Hepatocyte (in vitro differentiated cells): ENCODE measurements around the gene FMN1.

Experiments used
- EZH2phosphoT487 ChIP-seq: fragments of 200-600 bp; sonication (generic); IDR thresholded peaks from one replicate; pipeline ENCODE4 v1.6.1; 2018; ENCODE audit warnings: antibody characterized with exemption, mild to moderate bottlenecking, low read depth, moderate library complexity; ENCODE audit not compliant: unreplicated experiment, severe bottlenecking
- TF ChIP-seq, protein P1 (sequence below): fragments of 200-600 bp; sonication (generic); IDR thresholded peaks from 2 replicates; pipeline ENCODE4 v1.5.1; 2016; ENCODE audit warnings: antibody characterized with exemption, mild to moderate bottlenecking; ENCODE audit not compliant: poor library complexity

GRCh38 chr15:33124811-33125210 lies 69.7 kb downstream of the FMN1 start:
- no peak for TF ChIP-seq EZH2phosphoT487
- TF ChIP-seq, protein P1, sequence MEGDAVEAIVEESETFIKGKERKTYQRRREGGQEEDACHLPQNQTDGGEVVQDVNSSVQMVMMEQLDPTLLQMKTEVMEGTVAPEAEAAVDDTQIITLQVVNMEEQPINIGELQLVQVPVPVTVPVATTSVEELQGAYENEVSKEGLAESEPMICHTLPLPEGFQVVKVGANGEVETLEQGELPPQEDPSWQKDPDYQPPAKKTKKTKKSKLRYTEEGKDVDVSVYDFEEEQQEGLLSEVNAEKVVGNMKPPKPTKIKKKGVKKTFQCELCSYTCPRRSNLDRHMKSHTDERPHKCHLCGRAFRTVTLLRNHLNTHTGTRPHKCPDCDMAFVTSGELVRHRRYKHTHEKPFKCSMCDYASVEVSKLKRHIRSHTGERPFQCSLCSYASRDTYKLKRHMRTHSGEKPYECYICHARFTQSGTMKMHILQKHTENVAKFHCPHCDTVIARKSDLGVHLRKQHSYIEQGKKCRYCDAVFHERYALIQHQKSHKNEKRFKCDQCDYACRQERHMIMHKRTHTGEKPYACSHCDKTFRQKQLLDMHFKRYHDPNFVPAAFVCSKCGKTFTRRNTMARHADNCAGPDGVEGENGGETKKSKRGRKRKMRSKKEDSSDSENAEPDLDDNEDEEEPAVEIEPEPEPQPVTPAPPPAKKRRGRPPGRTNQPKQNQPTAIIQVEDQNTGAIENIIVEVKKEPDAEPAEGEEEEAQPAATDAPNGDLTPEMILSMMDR: no peak
